Measurements from ENCODE around the gene PLK5. TPM values are rescaled to one million over a fixed set of nuclear protein-coding genes. Genes with fewer than 3 reads are reported as not detected.

PLK5 gene
- polyA plus RNA-seq, 1 of the 3 experiments (the other 2 are of a cell fraction) = not detected

DNA sequence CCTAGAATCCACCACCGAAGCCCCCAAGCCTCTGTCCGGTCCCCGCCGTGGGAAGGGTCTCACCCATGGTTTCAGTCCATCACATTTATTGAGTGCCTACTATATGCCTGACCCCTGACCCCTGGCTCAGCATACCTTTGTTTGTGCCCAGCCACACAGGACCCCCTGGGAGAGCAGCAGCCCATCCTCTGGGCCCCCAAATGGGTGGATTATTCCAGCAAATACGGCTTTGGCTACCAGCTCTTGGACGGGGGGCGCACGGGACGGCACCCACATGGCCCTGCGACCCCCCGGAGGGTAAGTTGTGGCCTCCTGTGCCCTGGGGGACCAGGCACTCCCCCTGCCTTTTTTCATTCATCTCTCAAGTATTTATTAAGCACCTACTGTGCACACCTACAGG lies 7.7 kb downstream of the PLK5 start:
- H3K79me2 ChIP-seq (ENCODE audit: insufficient read depth) = no peaks in the 10 kb centered on the region
- H4K20me1 ChIP-seq (ENCODE audit: insufficient read depth) = no peaks in the 10 kb centered on the region
- H3F3A ChIP-seq (replicated peaks; ENCODE audit: insufficient read depth) = no peaks in the 10 kb centered on the region
- no peak overlapping the region for H3K27ac ChIP-seq (ENCODE audit: low read depth in 2 of 2, low read length in 1 of 2)
- no peak for DNase-seq
- ChIA-PET CTCF (interaction anchor here (1.4 to 7.1 kb wide), 2 partner anchors 15 to 28 kb away, joined by 3 to 41 read pairs; no protein-coding TSS in a partner anchor), POLR2A (no interaction called here)
- no peaks in the 10 kb centered on the region for H3K4me1 ChIP-seq (ENCODE audit: control insufficient read depth in 1 of 2, insufficient read depth in 2 of 2, low read depth in 1 of 2, low read length in 1 of 2)
- no peaks in the 10 kb centered on the region for H3K36me3 ChIP-seq (replicated peaks in 1 of 2; ENCODE audit: control insufficient read depth in 1 of 2, insufficient read depth in 2 of 2, low read length in 1 of 2)
- H3K4me3 ChIP-seq (ENCODE audit: low read depth in 2 of 2, low read length in 1 of 2) = no peak overlapping the region
- peaks cover 38% of the 10 kb centered on the region for H3K27me3 ChIP-seq (ENCODE audit: insufficient read depth)
- H3K9me2 ChIP-seq = no peaks in the 10 kb centered on the region
- no peaks in the 10 kb centered on the region for H3K9me3 ChIP-seq
- no peak overlapping the region for H3K9ac ChIP-seq
- no peak overlapping the region for H3K4me2 ChIP-seq
- TF ChIP-seq NRF1 (IDR thresholded peaks at IDR 0.05; ENCODE audit: low read depth, low read length) = no peak
- no peak for TF ChIP-seq SMC3 (IDR thresholded peaks at IDR 0.05; ENCODE audit: low read depth, low read length)
- TF ChIP-seq TCF12 (IDR thresholded peaks at IDR 0.05) = no peak
- no peak for TF ChIP-seq POLR2AphosphoS5 (IDR thresholded peaks at IDR 0.05; ENCODE audit: low read depth, low read length)
- no peak for TF ChIP-seq FOXM1 (IDR thresholded peaks at IDR 0.05; ENCODE audit: low read depth)
- TF ChIP-seq TEAD4 (IDR thresholded peaks at IDR 0.05; ENCODE audit: borderline replicate concordance, insufficient read depth) = no peak
- TF ChIP-seq EZH2phosphoT487 (IDR thresholded peaks at IDR 0.05; ENCODE audit: borderline replicate concordance, low read depth) = no peak
- H2AFZ ChIP-seq (ENCODE audit: low read depth) = no peak overlapping the region
- 67% methylated on average over 10 of the region's 11 CpGs for WGBS (ENCODE audit: low lambda C conversion rate)

DNA sequence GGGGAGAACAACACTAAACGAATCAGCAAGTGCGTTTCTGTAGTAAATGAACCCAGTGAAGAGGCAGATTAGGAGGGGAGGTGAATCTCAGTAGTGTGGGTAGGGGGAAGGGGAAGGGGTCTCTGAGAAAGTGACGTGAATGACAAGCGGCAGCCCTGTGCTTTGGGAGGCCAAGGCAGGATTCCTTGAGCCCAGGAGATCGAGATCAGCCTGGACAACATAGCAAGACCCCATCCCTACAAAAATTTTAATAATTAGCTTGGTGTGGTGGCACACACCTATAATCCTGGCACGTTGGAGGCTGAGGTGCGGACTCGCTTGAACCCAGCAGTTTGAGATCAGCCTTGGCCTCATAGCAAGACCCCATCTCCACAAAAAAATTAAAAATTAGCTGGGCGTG lies 8.1 kb downstream of the PLK5 start:
- Histone ChIP-seq H3K36me3 (replicated peaks in 1 of 2; ENCODE audit: control insufficient read depth in 1 of 2, insufficient read depth in 2 of 2, low read length in 1 of 2) (no peaks in the 10 kb centered on the region), H3K9ac (no peak overlapping the region), H4K20me1 (ENCODE audit: insufficient read depth) (no peaks in the 10 kb centered on the region), H3K79me2 (ENCODE audit: insufficient read depth) (no peaks in the 10 kb centered on the region), H2AFZ (ENCODE audit: low read depth) (no peak overlapping the region), H3F3A (replicated peaks; ENCODE audit: insufficient read depth) (no peaks in the 10 kb centered on the region), H3K4me3 (ENCODE audit: low read depth in 2 of 2, low read length in 1 of 2) (no peak overlapping the region), H3K4me1 (ENCODE audit: control insufficient read depth in 1 of 2, insufficient read depth in 2 of 2, low read depth in 1 of 2, low read length in 1 of 2) (no peaks in the 10 kb centered on the region), H3K27me3 (ENCODE audit: insufficient read depth) (peaks cover 34% of the 10 kb centered on the region), H3K4me2 (no peak overlapping the region), H3K9me3 (no peaks in the 10 kb centered on the region), H3K9me2 (no peaks in the 10 kb centered on the region), H3K27ac (ENCODE audit: low read depth in 2 of 2, low read length in 1 of 2) (no peak overlapping the region)
- ChIA-PET CTCF (interaction anchor here (2.1 to 7.1 kb wide), 2 partner anchors 14 to 141 kb away, joined by 6 to 41 read pairs; no protein-coding TSS in a partner anchor), POLR2A (no interaction called here)
- DNase-seq = no peak
- WGBS (ENCODE audit: low lambda C conversion rate) = 61% methylated on average over 9 of the region's 9 CpGs
- no peak for TF ChIP-seq TCF12 (IDR thresholded peaks at IDR 0.05)
- TF ChIP-seq USF2 (IDR thresholded peaks at IDR 0.05; ENCODE audit: borderline replicate concordance, low read depth, low read length) = no peak
- TF ChIP-seq YY1 (IDR thresholded peaks at IDR 0.05; ENCODE audit: low read depth) = no peak
- no peak for TF ChIP-seq JUND (IDR thresholded peaks at IDR 0.05)
- no peak for TF ChIP-seq MEF2A (IDR thresholded peaks at IDR 0.05; ENCODE audit: borderline replicate concordance, low read depth)
- TF ChIP-seq PBX3 (IDR thresholded peaks at IDR 0.05) = no peak
- no peak for TF ChIP-seq CHD2 (IDR thresholded peaks at IDR 0.05; ENCODE audit: low read length, partially characterized antibody)
- TF ChIP-seq TAF1 (IDR thresholded peaks at IDR 0.05; ENCODE audit: borderline replicate concordance, low read depth, low read length) = no peak
- no peak for TF ChIP-seq SMC3 (IDR thresholded peaks at IDR 0.05; ENCODE audit: low read depth, low read length)
- TF ChIP-seq GATA2 (CRISPR knock-in tag; IDR thresholded peaks at IDR 0.05) = no peak
- TF ChIP-seq GABPA (IDR thresholded peaks at IDR 0.05; ENCODE audit: low read depth) = no peak
- no peak for TF ChIP-seq MXI1 (IDR thresholded peaks at IDR 0.05; ENCODE audit: low read depth, low read length)

All from SK-N-SH (cell line).